Measurements from ENCODE around the gene WBP11.

GRCh38 chr12:14803011-14803829 is at the start of gene WBP11, which contains the start of gene C12orf60:
- TF ChIP-seq CTCF (IDR thresholded peaks at IDR 0.05; ENCODE audit: insufficient read depth, low read depth, low read length): no peak
- no peak for TF ChIP-seq EZH2 (IDR thresholded peaks at IDR 0.05; ENCODE audit: insufficient read depth, low read length)

Measured in astrocyte (in vitro differentiated cells and primary cell).